NT2/D1 (cell line): ENCODE results near the gene BPIFB2.
"Not testable (repeated sequence)": the region's sequence is repeated elsewhere in the genome, so short reads cannot be mapped to it uniquely, and the experiment has no call there.

ENCODE experiments used
- SUZ12 ChIP-seq: IDR thresholded peaks from 2 replicates; pipeline ENCODE4 v1.6.1; 2011; ENCODE audit not compliant: insufficient read length, insufficient read depth; ENCODE audit errors: extremely low read depth
- YY1 ChIP-seq: IDR thresholded peaks from 2 replicates; pipeline ENCODE4 v1.6.1; 2011; ENCODE audit not compliant: insufficient read length, insufficient read depth
- ZNF274 ChIP-seq: IDR thresholded peaks from 2 replicates; pipeline ENCODE4 v1.6.1; 2011; ENCODE audit warnings: mild to moderate bottlenecking, low read depth, low read length

DNA sequence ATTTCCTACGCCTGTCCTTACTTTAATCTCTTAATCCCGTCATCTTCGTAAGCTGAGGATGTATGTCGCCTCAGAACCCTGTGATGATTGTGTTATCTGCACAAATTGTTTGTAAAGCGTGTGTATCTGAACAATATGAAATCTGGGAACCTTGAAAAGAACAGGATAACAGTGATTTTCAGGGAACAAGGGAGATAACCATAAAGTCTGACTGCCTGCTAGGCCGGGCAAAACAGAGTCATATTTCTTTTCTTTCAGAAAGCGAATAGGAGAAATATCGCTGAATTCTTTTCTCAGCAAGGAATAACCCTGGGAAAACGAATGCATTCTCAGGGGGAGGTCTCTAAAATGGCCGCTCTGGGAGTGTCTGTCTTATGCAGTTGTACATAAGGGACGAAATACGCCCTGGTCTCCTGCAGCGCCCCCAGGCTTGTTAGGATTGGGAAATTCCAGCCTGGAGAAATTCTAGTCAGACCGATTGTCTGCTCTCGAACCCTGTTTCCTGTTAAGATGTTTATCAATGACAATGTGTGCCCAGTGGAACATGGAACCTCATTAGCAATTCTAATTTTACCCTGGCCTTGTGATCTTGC is 37.7 kb downstream of the BPIFB2 start:
- not testable (repeated sequence) for TF ChIP-seq SUZ12, YY1, ZNF274
